Measurements from ENCODE around the gene LCA5L. TPM values are rescaled to one million over a fixed set of nuclear protein-coding genes. Genes with fewer than 3 reads are reported as not detected.

LCA5L gene
- total and polyA plus RNA-seq, 10 of the 15 experiments (the other 5 are each of a cell fraction or from before 2014, with no cell fraction given), result 0.18 to 0.55 (median 0.27) TPM; not detected in 2

- TF ChIP-seq ELK1 (IDR thresholded peaks at IDR 0.05; ENCODE audit: low read depth, low read length) (no peak), NFXL1 (IDR thresholded peaks at IDR 0.05; ENCODE audit: borderline replicate concordance) (no peak), CREB1 (IDR thresholded peaks at IDR 0.05; ENCODE audit: low read depth) (no peak)
Observed at GRCh38 chr21:39367783-39368182, 77.8 kb downstream of the LCA5L start (continued).

GRCh38 chr21:39366563-39366962 is 79.0 kb downstream of the LCA5L start:
- Histone ChIP-seq H3K27me3 (replicated peaks in 1 of 2; ENCODE audit: control insufficient read depth in 2 of 2, insufficient read depth in 2 of 2, low read length in 1 of 2) (no peaks in the 10 kb centered on the region), H3K27ac (ENCODE audit: control insufficient read depth, insufficient read depth) (no peak overlapping the region), H4K20me1 (ENCODE audit: control insufficient read depth, insufficient read depth) (no peaks in the 10 kb centered on the region), H2AFZ (ENCODE audit: control insufficient read depth, low read depth, low read length) (no peak overlapping the region), H3K9me3 (replicated peaks; ENCODE audit: control insufficient read depth, insufficient read depth, low read length) (no peaks in the 10 kb centered on the region), H3K79me2 (ENCODE audit: control insufficient read depth, insufficient read depth, low read length) (no peaks in the 10 kb centered on the region), H3K4me2 (ENCODE audit: control insufficient read depth, insufficient read depth) (no peak overlapping the region), H3K36me3 (ENCODE audit: control insufficient read depth in 2 of 2, insufficient read depth in 2 of 2, low read length in 1 of 2) (no peaks in the 10 kb centered on the region), H3K9ac (ENCODE audit: control insufficient read depth, insufficient read depth, low read length) (no peak overlapping the region), H3K4me1 (ENCODE audit: control insufficient read depth, insufficient read depth, low read length) (no peaks in the 10 kb centered on the region), H3K4me3 (no peak overlapping the region)
- WGBS (ENCODE audit: insufficient coverage, insufficient replicate concordance, low lambda C conversion rate, missing lambda C conversion rate), result 40% methylated on average over 4 of the region's 4 CpGs
- no peak for DNase-seq (ENCODE audit: low read depth, low spot score)
- intact Hi-C loops (cut with micrococcal nuclease; ENCODE audit: unreplicated experiment) (no loop called here), in situ Hi-C loops (cut with MboI) (no loop called here)
- CTCF ChIA-PET, result interaction anchor here (1.4 kb wide), 1 partner anchor 12 kb away, joined by 4 read pairs; no protein-coding TSS in a partner anchor
- RAD21 ChIA-PET (ENCODE audit: unreplicated experiment), result no interaction called here
- POLR2A ChIA-PET, result no interaction called here
- SMC1A ChIA-PET (ENCODE audit: uncharacterized antibody, unreplicated experiment), result no interaction called here
- FAIRE-seq, result no peak
- ATAC-seq, result no peak
- no TSS peak for BruUV-seq (replicated peaks)
- no peak for TF ChIP-seq ZBTB33 (IDR thresholded peaks at IDR 0.05)
- no peak for TF ChIP-seq JUNB (IDR thresholded peaks at IDR 0.05)
- no peak for TF ChIP-seq NR2F1 (conservative IDR thresholded peaks at IDR 0.05)
- TF ChIP-seq KLF5 (IDR thresholded peaks at IDR 0.05; ENCODE audit: partially characterized antibody), result no peak
- no peak for TF ChIP-seq NKRF (conservative IDR thresholded peaks at IDR 0.05)
- TF ChIP-seq ZNF217 (IDR thresholded peaks at IDR 0.05), result no peak
- TF ChIP-seq BRCA1 (IDR thresholded peaks at IDR 0.05; ENCODE audit: low read depth, low read length), result no peak
- no peak for TF ChIP-seq WRNIP1 (IDR thresholded peaks at IDR 0.05; ENCODE audit: borderline replicate concordance, low read depth, low read length)
- TF ChIP-seq HDGF (IDR thresholded peaks at IDR 0.05), result no peak
- no peak for TF ChIP-seq ZNF24 (IDR thresholded peaks at IDR 0.05)
- no peak for TF ChIP-seq RELB (IDR thresholded peaks at IDR 0.05; ENCODE audit: low read depth)
- TF ChIP-seq E2F4 (IDR thresholded peaks at IDR 0.05; ENCODE audit: low read depth, low read length), result no peak
- no peak for TF ChIP-seq NFYA (IDR thresholded peaks at IDR 0.05; ENCODE audit: borderline replicate concordance, low read depth, low read length)

All from GM12878 (cell line).